Measurements from ENCODE around the gene RBSN. TPM values are rescaled to one million over a fixed set of nuclear protein-coding genes. Genes with fewer than 3 reads are reported as not detected.

The RBSN gene
- total RNA-seq, 6 experiments from 2014 or later = 17.6 to 22.2 (median 19.3) TPM

DNA sequence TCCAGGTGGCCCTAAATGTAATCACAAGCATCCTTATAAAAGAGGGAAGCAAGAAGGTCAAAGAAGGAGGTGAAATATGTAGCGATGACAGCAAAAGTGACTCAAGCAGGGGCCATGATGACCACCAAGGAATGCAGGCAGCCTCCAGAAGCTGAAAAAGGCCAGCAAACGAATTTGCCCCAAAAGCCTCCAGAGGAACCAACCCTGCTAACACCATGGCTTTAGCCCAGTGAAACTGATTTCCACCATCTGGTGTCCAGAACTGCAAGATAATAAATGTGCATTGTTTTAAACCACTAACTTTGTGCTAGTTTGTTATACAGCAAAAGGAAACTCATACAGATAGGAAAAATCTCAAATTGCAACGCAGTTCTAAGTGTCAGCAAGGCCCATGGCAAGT is 23.0 kb upstream of the RBSN start:
- no peak overlapping the region for H3K27ac Mint-ChIP-seq
- no peaks in the 10 kb centered on the region for H3K36me3 Mint-ChIP-seq (ENCODE audit: low read depth)
- DNase-seq = no peak
- peaks cover 17% of the 10 kb centered on the region for H3K27me3 Mint-ChIP-seq (ENCODE audit: insufficient read depth)
- no peaks in the 10 kb centered on the region for H3K4me1 Mint-ChIP-seq (ENCODE audit: low read depth)
- TF ChIP-seq, protein P1, sequence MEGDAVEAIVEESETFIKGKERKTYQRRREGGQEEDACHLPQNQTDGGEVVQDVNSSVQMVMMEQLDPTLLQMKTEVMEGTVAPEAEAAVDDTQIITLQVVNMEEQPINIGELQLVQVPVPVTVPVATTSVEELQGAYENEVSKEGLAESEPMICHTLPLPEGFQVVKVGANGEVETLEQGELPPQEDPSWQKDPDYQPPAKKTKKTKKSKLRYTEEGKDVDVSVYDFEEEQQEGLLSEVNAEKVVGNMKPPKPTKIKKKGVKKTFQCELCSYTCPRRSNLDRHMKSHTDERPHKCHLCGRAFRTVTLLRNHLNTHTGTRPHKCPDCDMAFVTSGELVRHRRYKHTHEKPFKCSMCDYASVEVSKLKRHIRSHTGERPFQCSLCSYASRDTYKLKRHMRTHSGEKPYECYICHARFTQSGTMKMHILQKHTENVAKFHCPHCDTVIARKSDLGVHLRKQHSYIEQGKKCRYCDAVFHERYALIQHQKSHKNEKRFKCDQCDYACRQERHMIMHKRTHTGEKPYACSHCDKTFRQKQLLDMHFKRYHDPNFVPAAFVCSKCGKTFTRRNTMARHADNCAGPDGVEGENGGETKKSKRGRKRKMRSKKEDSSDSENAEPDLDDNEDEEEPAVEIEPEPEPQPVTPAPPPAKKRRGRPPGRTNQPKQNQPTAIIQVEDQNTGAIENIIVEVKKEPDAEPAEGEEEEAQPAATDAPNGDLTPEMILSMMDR (IDR thresholded peaks at IDR 0.05) = no peak
- H3K4me3 Mint-ChIP-seq = no peak overlapping the region
- no peaks in the 10 kb centered on the region for H3K9me3 Mint-ChIP-seq

GRCh38 chr3:15120986-15121385 is 22.0 kb upstream of the RBSN start:
- Mint-ChIP-seq H3K4me3 (no peak overlapping the region), H3K4me1 (ENCODE audit: low read depth) (no peaks in the 10 kb centered on the region), H3K27me3 (ENCODE audit: insufficient read depth) (peaks cover 17% of the 10 kb centered on the region), H3K9me3 (no peaks in the 10 kb centered on the region), H3K27ac (no peak overlapping the region), H3K36me3 (ENCODE audit: low read depth) (no peaks in the 10 kb centered on the region)
- TF ChIP-seq, protein P1 (IDR thresholded peaks at IDR 0.05) = no peak
- DNase-seq = no peak

- H3K9me3 Mint-ChIP-seq = no peaks in the 10 kb centered on the region
- DNase-seq = no peak
- H3K4me3 Mint-ChIP-seq = no peak overlapping the region
- H3K4me1 Mint-ChIP-seq (ENCODE audit: low read depth) = no peaks in the 10 kb centered on the region
- H3K27ac Mint-ChIP-seq = no peak overlapping the region
- peaks cover 29% of the 10 kb centered on the region for H3K27me3 Mint-ChIP-seq (ENCODE audit: insufficient read depth)
- TF ChIP-seq, protein P1 (IDR thresholded peaks at IDR 0.05) = no peak
- H3K36me3 Mint-ChIP-seq (ENCODE audit: low read depth) = no peaks in the 10 kb centered on the region
Observed at GRCh38 chr3:15117011-15117410, 18.1 kb upstream of the RBSN start.

DNA sequence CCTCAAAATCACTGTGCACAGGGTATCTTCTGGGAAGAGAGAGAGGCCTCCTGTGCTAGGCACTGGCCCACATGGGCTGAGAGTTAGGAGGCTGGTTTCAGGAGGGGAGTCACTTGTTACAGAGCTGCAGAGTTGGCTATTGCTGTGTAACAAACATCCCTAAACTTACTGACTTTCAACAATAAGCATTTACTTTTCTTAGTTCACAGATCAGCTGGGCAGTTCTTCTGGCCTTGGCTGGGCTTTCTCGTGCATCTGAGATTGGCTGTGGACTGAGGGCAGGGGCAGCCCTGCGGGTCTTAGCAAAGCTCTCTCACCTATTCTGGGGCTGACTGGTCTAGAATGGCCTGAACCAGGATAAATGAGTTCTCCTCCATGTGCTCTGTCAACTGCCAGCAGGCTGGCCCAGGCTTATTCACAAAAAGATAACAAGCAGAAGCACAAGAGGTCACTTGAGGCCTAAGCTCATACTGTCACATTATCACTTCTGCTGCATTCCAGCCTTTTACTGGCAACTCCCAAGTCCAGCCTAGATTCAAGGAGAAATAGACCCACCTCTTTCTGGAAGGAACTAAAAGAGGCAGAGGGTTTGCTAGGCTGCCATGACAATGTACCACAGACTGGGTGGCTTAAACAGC is 17.2 kb upstream of the RBSN start:
- TF ChIP-seq, protein P1 (IDR thresholded peaks at IDR 0.05) = no peak
- Mint-ChIP-seq H3K4me1 (ENCODE audit: low read depth) (no peaks in the 10 kb centered on the region), H3K27me3 (ENCODE audit: insufficient read depth) (peaks cover 29% of the 10 kb centered on the region), H3K36me3 (ENCODE audit: low read depth) (no peaks in the 10 kb centered on the region), H3K27ac (no peak overlapping the region), H3K9me3 (no peaks in the 10 kb centered on the region), H3K4me3 (no peak overlapping the region)
- DNase-seq = no peak

- TF ChIP-seq, protein P1 (IDR thresholded peaks at IDR 0.05) = no peak
- peaks cover 31% of the 10 kb centered on the region for H3K27me3 Mint-ChIP-seq (ENCODE audit: insufficient read depth)
- DNase-seq = no peak
- H3K4me3 Mint-ChIP-seq = no peak overlapping the region
- H3K4me1 Mint-ChIP-seq (ENCODE audit: low read depth) = peaks cover 9% of the 10 kb centered on the region
- H3K27ac Mint-ChIP-seq = no peak overlapping the region
- H3K9me3 Mint-ChIP-seq = no peaks in the 10 kb centered on the region
- no peaks in the 10 kb centered on the region for H3K36me3 Mint-ChIP-seq (ENCODE audit: low read depth)
Observed at GRCh38 chr3:15114466-15115358, 15.8 kb upstream of the RBSN start.

All from HFFc6 (cell line).